SK-N-SH (cell line): Measurements from ENCODE around the gene LMF1. TPM values are rescaled to one million over a fixed set of nuclear protein-coding genes. Genes with fewer than 3 reads are reported as not detected.

Source experiments
- CTCF ChIA-PET: fragments of 300-600, 350-600 bp; formaldehyde crosslinking; extraction: SDS; loops from one replicate; lab custom pipeline; 2021; lab: Yijun Ruan, JAX
- POLR2A ChIA-PET: fragments of 350-600 bp; sonication (Branson Sonifier 250); formaldehyde crosslinking; extraction: SDS; loops from one replicate; lab custom pipeline; 2020; ENCODE audit warnings: antibody characterized with exemption, inconsistent platforms; lab: Yijun Ruan, JAX
- DNase-seq: peaks from one replicate; pipeline ENCODE4 v3.0.0; 2012
- H2AFZ ChIP-seq: fragments of 200-600 bp; sonication (generic); 2 replicates; pipeline ENCODE4 v1.8.1; 2016; ENCODE audit warnings: antibody characterized with exemption, mild to moderate bottlenecking, low read depth
- H3F3A ChIP-seq: fragments of 200-600 bp; sonication (generic); replicated peaks from 2 replicates; pipeline ENCODE3; 2016; ENCODE audit warnings: antibody characterized with exemption, mild to moderate bottlenecking; ENCODE audit not compliant: insufficient read depth
- H3K27ac ChIP-seq, 2 experiments: fragments of 200-500 bp in 1 of 2; fragments of 200-600 bp in 1 of 2; sonication (Bioruptor generic) in 1 of 2; sonication (generic), shearing (Covaris generic) in 1 of 2; 2 replicates each; pipeline versions ENCODE4 v1.5.1 to v1.6.1; 2014 to 2016; ENCODE audit warnings: low read depth in 2 of 2, inconsistent platforms in 1 of 2, low read length in 1 of 2, mild to moderate bottlenecking in 1 of 2, mixed read lengths in 1 of 2
- H3K27me3 ChIP-seq: fragments of 200-600 bp; sonication (generic), shearing (Covaris generic); 2 replicates; pipeline ENCODE4 v1.6.1; 2016; ENCODE audit warnings: mixed run types; ENCODE audit not compliant: insufficient read depth
- H3K36me3 ChIP-seq, 2 experiments: fragments of 200-500 bp in 1 of 2; fragments of 200-600 bp in 1 of 2; sonication (Bioruptor generic) in 1 of 2; sonication (generic) in 1 of 2; replicated peaks in 1 of 2; 2 replicates each; pipeline versions ENCODE3 to v1.5.1; 2014 to 2016; ENCODE audit warnings: low read length in 1 of 2, mild to moderate bottlenecking in 1 of 2; ENCODE audit not compliant: insufficient read depth in 2 of 2, control insufficient read depth in 1 of 2
- H3K4me1 ChIP-seq, 2 experiments: fragments of 200-500 bp in 1 of 2; fragments of 200-600 bp in 1 of 2; sonication (Bioruptor generic) in 1 of 2; sonication (generic), shearing (Covaris generic) in 1 of 2; 2 replicates each; pipeline versions ENCODE4 v1.5.1 to v1.6.1; 2014 to 2016; ENCODE audit warnings: low read depth in 1 of 2, low read length in 1 of 2, mixed run types in 1 of 2; ENCODE audit not compliant: insufficient read depth in 2 of 2, control insufficient read depth in 1 of 2
- H3K4me2 ChIP-seq: fragments of 200-600 bp; sonication (generic), shearing (Covaris generic); 2 replicates; pipeline ENCODE4 v1.6.1; 2017; ENCODE audit warnings: mixed run types
- H3K4me3 ChIP-seq, 2 experiments: fragments of 200-500 bp in 1 of 2; fragments of 200-600 bp in 1 of 2; sonication (Bioruptor generic) in 1 of 2; sonication (generic), shearing (Covaris generic) in 1 of 2; 2 replicates each; pipeline versions ENCODE4 v1.5.1 to v1.8.1; 2014 to 2016; ENCODE audit warnings: low read depth in 2 of 2, inconsistent platforms in 1 of 2, low read length in 1 of 2, mild to moderate bottlenecking in 1 of 2, mixed read lengths in 1 of 2, moderate library complexity in 1 of 2
- H3K79me2 ChIP-seq: fragments of 200-600 bp; sonication (generic); 2 replicates; pipeline ENCODE4 v1.8.1; 2017; ENCODE audit warnings: mild to moderate bottlenecking; ENCODE audit not compliant: insufficient read depth
- H3K9ac ChIP-seq: fragments of 200-600 bp; sonication (generic); 2 replicates; pipeline ENCODE4 v1.6.1; 2017; ENCODE audit warnings: mixed run types
- H3K9me2 ChIP-seq: fragments of 200-600 bp; sonication (generic); 2 replicates; pipeline ENCODE4 v1.6.1; 2017; ENCODE audit warnings: mixed run types
- H3K9me3 ChIP-seq: fragments of 200-600 bp; sonication (generic); 2 replicates; pipeline ENCODE4 v1.6.1; 2017; ENCODE audit warnings: mixed run types, mild to moderate bottlenecking, moderate library complexity
- H4K20me1 ChIP-seq: fragments of 200-600 bp; sonication (generic); 2 replicates; pipeline ENCODE4 v1.6.1; 2017; ENCODE audit warnings: mild to moderate bottlenecking, mixed run types; ENCODE audit not compliant: insufficient read depth
- CHD2 ChIP-seq: fragments of 150-350 bp; IDR thresholded peaks from 2 replicates; pipeline ENCODE4 v1.6.1; 2018; ENCODE audit warnings: low read length; ENCODE audit not compliant: partially characterized antibody
- EZH2phosphoT487 ChIP-seq: fragments of 200-600 bp; sonication (generic); IDR thresholded peaks from 2 replicates; pipeline ENCODE4 v1.6.1; 2017; ENCODE audit warnings: low read depth, mixed run types, mild to moderate bottlenecking, antibody characterized with exemption, moderate library complexity, borderline replicate concordance
- FOSL2 ChIP-seq: IDR thresholded peaks from 2 replicates; pipeline ENCODE4 v1.4.0; 2012; ENCODE audit warnings: low read depth, mild to moderate bottlenecking, moderate library complexity, borderline replicate concordance
- FOXJ3 ChIP-seq: sonication (generic); formaldehyde crosslinking; IDR thresholded peaks from 2 replicates; pipeline ENCODE4 v1.5.1; 2020; ENCODE audit warnings: mild to moderate bottlenecking, missing genetic modification reagents
- FOXM1 ChIP-seq: IDR thresholded peaks from 2 replicates; pipeline ENCODE4 v1.4.0; 2012; ENCODE audit warnings: low read depth, mild to moderate bottlenecking
- GABPA ChIP-seq: IDR thresholded peaks from 2 replicates; pipeline ENCODE4 v1.4.0; 2012; ENCODE audit warnings: low read depth, mild to moderate bottlenecking
- JUND ChIP-seq: IDR thresholded peaks from 2 replicates; pipeline ENCODE4 v1.4.0; 2012
- MEF2A ChIP-seq: IDR thresholded peaks from 2 replicates; pipeline ENCODE4 v1.4.0; 2012; ENCODE audit warnings: low read depth, borderline replicate concordance
- NFIC ChIP-seq: IDR thresholded peaks from 2 replicates; pipeline ENCODE4 v1.4.0; 2012; ENCODE audit warnings: borderline replicate concordance
- NRF1 ChIP-seq: IDR thresholded peaks from 2 replicates; pipeline ENCODE4 v1.6.1; 2012; ENCODE audit warnings: low read depth, mild to moderate bottlenecking, low read length
- POLR2AphosphoS5 ChIP-seq: IDR thresholded peaks from 2 replicates; pipeline ENCODE4 v1.6.1; 2012; ENCODE audit warnings: low read depth, low read length
- RAD21 ChIP-seq: IDR thresholded peaks from 2 replicates; pipeline ENCODE4 v1.6.1; 2012; ENCODE audit warnings: mild to moderate bottlenecking, low read length
- RCOR1 ChIP-seq: fragments of 150-350 bp; IDR thresholded peaks from 2 replicates; pipeline ENCODE4 v1.6.1; 2017; ENCODE audit warnings: antibody characterized with exemption, low read length
- RFX5 ChIP-seq: IDR thresholded peaks from 2 replicates; pipeline ENCODE4 v1.6.1; 2012; ENCODE audit warnings: mild to moderate bottlenecking, improper control_type of control experiment, low read length
- RXRA ChIP-seq: IDR thresholded peaks from 2 replicates; pipeline ENCODE4 v1.4.0; 2012; ENCODE audit warnings: low read depth, mild to moderate bottlenecking, borderline replicate concordance
- SMC3 ChIP-seq: IDR thresholded peaks from 2 replicates; pipeline ENCODE4 v1.6.1; 2012; ENCODE audit warnings: low read depth, low read length, improper control_type of control experiment
- TAF1 ChIP-seq: IDR thresholded peaks from 2 replicates; pipeline ENCODE4 v1.6.1; 2012; ENCODE audit warnings: low read depth, mild to moderate bottlenecking, low read length, moderate library complexity, borderline replicate concordance
- TCF12 ChIP-seq: IDR thresholded peaks from 2 replicates; pipeline ENCODE4 v1.4.0; 2012
- TEAD4 ChIP-seq: IDR thresholded peaks from 2 replicates; pipeline ENCODE4 v1.4.0; 2012; ENCODE audit warnings: mild to moderate bottlenecking, borderline replicate concordance; ENCODE audit not compliant: insufficient read depth
- YY1 ChIP-seq: IDR thresholded peaks from 2 replicates; pipeline ENCODE4 v1.4.0; 2012; ENCODE audit warnings: low read depth, mild to moderate bottlenecking
- WGBS: methylation state at CpG from one replicate; pipeline ENCODE4 v1.1.6; 2017; ENCODE audit warnings: low lambda C conversion rate; 5-methylcytosine and 5-hydroxymethylcytosine counted together
- polyA plus RNA-seq, 3 experiments: library from polyadenylated mRNA; depleted of rRNA; stranded (reverse); fragments of >200 nt; gene quantifications; 2 replicates each; pipeline ENCODE4 v1.2.3, GENCODE V29; 2012
- TF ChIP-seq, protein P1 (sequence below): fragments of 150-350 bp; IDR thresholded peaks from 2 replicates; pipeline ENCODE4 v1.6.1; 2016; ENCODE audit warnings: mild to moderate bottlenecking, low read depth, low read length
- TF ChIP-seq, protein P2 (sequence below): IDR thresholded peaks from 2 replicates; pipeline ENCODE4 v1.4.0; 2012; ENCODE audit warnings: low read depth, borderline replicate concordance
- TF ChIP-seq, protein P3 (sequence below): fragments of 200-600 bp; sonication (generic); IDR thresholded peaks from 2 replicates; pipeline ENCODE4 v1.6.1; 2017; ENCODE audit warnings: antibody characterized with exemption, mild to moderate bottlenecking, moderate library complexity
- TF ChIP-seq, protein P4 (sequence below): IDR thresholded peaks from 2 replicates; pipeline ENCODE4 v1.6.1; 2012; ENCODE audit warnings: mild to moderate bottlenecking, low read depth, low read length, moderate library complexity

The LMF1 gene
- polyA plus RNA-seq, 1 of the 3 experiments (the other 2 are of a cell fraction) = 5.7 TPM

DNA sequence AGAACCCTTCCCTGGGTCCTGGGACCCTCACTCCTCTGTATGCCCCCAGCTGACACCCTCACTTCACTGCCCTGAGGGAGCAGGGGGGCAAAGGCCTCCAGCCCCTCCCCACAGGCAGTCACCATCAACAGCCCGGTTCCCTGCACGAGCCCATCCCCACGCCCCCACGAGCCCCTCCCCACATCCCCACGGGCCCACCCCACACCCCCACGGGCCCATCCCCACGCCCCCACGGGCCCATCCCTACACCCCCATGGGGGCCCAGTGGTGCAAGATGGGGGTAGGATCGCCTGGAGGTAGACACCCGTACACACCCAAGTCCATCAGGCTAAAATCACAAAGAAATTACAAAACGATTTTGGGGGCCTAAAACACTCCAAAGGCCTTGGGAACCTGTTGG is 42.3 kb downstream of the LMF1 start:
- H3K9me3 ChIP-seq = no peaks in the 10 kb centered on the region
- POLR2A ChIA-PET = no interaction called here
- no peaks in the 10 kb centered on the region for H3K27me3 ChIP-seq
- WGBS = 68% methylated on average over 8 of the region's 11 CpGs
- no peaks in the 10 kb centered on the region; a peak in 1 of 4 replicates for H3K4me1 ChIP-seq
- no peaks in the 10 kb centered on the region for H4K20me1 ChIP-seq
- no peak overlapping the region for H3K4me3 ChIP-seq
- no peaks in the 10 kb centered on the region for H3K79me2 ChIP-seq
- no peak overlapping the region for H3K27ac ChIP-seq
- peaks cover 0 to 1% of the 10 kb centered on the region in 2 experiments for H3K36me3 ChIP-seq
- no peaks in the 10 kb centered on the region for H3K9me2 ChIP-seq
- no peak for DNase-seq
- H3F3A ChIP-seq = no peaks in the 10 kb centered on the region
- no peak overlapping the region for H3K9ac ChIP-seq
- H3K4me2 ChIP-seq = no peak overlapping the region
- no peak overlapping the region for H2AFZ ChIP-seq
- CTCF ChIA-PET = no interaction called here
- TF ChIP-seq POLR2AphosphoS5 (no peak), TEAD4 (no peak), MEF2A (no peak), TCF12 (no peak), EZH2phosphoT487 (no peak), RAD21 (no peak), RCOR1 (no peak), NRF1 (no peak), RXRA (no peak), GABPA (no peak), TAF1 (no peak), CHD2 (no peak)

DNA sequence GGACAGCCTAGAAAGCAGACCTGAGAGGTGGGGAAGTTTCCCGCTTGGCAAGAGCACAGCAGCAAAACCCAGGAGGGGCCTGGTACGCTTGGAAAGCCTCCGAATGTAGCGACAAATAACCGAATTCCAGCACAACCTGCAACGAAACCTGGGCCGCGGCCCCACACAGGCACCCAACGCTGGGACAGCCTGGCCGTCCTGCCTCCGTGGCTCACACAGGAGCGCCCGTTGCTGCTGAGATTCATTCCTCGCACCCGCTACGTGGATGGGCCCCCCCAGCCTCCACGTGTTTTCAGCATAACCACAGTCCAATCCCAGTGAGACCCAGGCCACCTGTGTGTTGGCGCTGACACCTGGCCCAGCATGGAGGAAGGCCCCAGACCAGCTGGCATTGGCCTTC is 42.9 kb downstream of the LMF1 start:
- Histone ChIP-seq H3K36me3 (no peaks in the 10 kb centered on the region), H4K20me1 (no peaks in the 10 kb centered on the region), H3K9me2 (no peaks in the 10 kb centered on the region), H3F3A (no peaks in the 10 kb centered on the region), H3K27me3 (no peaks in the 10 kb centered on the region), H3K27ac (no peak overlapping the region), H3K4me1 (no peaks in the 10 kb centered on the region; a peak in 1 of 4 replicates), H2AFZ (no peak overlapping the region), H3K4me3 (no peak overlapping the region), H3K79me2 (no peaks in the 10 kb centered on the region), H3K4me2 (no peak overlapping the region), H3K9me3 (no peaks in the 10 kb centered on the region), H3K9ac (no peak overlapping the region)
- DNase-seq = no peak
- CTCF ChIA-PET = no interaction called here
- 89% methylated on average over 13 of the region's 18 CpGs for WGBS
- POLR2A ChIA-PET = no interaction called here
- TF ChIP-seq FOXJ3 (CRISPR knock-in tag) (no peak), YY1 (no peak), NFIC (no peak), FOXM1 (no peak), SMC3 (no peak), TCF12 (no peak), TEAD4 (no peak), GABPA (no peak), POLR2AphosphoS5 (no peak), JUND (no peak), RFX5 (no peak), FOSL2 (no peak)
- TF ChIP-seq, protein P1, sequence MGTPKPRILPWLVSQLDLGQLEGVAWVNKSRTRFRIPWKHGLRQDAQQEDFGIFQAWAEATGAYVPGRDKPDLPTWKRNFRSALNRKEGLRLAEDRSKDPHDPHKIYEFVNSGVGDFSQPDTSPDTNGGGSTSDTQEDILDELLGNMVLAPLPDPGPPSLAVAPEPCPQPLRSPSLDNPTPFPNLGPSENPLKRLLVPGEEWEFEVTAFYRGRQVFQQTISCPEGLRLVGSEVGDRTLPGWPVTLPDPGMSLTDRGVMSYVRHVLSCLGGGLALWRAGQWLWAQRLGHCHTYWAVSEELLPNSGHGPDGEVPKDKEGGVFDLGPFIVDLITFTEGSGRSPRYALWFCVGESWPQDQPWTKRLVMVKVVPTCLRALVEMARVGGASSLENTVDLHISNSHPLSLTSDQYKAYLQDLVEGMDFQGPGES = no peak
- TF ChIP-seq, protein P2, sequence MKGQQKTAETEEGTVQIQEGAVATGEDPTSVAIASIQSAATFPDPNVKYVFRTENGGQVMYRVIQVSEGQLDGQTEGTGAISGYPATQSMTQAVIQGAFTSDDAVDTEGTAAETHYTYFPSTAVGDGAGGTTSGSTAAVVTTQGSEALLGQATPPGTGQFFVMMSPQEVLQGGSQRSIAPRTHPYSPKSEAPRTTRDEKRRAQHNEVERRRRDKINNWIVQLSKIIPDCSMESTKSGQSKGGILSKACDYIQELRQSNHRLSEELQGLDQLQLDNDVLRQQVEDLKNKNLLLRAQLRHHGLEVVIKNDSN = no peak
- TF ChIP-seq, protein P3, sequence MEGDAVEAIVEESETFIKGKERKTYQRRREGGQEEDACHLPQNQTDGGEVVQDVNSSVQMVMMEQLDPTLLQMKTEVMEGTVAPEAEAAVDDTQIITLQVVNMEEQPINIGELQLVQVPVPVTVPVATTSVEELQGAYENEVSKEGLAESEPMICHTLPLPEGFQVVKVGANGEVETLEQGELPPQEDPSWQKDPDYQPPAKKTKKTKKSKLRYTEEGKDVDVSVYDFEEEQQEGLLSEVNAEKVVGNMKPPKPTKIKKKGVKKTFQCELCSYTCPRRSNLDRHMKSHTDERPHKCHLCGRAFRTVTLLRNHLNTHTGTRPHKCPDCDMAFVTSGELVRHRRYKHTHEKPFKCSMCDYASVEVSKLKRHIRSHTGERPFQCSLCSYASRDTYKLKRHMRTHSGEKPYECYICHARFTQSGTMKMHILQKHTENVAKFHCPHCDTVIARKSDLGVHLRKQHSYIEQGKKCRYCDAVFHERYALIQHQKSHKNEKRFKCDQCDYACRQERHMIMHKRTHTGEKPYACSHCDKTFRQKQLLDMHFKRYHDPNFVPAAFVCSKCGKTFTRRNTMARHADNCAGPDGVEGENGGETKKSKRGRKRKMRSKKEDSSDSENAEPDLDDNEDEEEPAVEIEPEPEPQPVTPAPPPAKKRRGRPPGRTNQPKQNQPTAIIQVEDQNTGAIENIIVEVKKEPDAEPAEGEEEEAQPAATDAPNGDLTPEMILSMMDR = no peak
- TF ChIP-seq, protein P4, sequence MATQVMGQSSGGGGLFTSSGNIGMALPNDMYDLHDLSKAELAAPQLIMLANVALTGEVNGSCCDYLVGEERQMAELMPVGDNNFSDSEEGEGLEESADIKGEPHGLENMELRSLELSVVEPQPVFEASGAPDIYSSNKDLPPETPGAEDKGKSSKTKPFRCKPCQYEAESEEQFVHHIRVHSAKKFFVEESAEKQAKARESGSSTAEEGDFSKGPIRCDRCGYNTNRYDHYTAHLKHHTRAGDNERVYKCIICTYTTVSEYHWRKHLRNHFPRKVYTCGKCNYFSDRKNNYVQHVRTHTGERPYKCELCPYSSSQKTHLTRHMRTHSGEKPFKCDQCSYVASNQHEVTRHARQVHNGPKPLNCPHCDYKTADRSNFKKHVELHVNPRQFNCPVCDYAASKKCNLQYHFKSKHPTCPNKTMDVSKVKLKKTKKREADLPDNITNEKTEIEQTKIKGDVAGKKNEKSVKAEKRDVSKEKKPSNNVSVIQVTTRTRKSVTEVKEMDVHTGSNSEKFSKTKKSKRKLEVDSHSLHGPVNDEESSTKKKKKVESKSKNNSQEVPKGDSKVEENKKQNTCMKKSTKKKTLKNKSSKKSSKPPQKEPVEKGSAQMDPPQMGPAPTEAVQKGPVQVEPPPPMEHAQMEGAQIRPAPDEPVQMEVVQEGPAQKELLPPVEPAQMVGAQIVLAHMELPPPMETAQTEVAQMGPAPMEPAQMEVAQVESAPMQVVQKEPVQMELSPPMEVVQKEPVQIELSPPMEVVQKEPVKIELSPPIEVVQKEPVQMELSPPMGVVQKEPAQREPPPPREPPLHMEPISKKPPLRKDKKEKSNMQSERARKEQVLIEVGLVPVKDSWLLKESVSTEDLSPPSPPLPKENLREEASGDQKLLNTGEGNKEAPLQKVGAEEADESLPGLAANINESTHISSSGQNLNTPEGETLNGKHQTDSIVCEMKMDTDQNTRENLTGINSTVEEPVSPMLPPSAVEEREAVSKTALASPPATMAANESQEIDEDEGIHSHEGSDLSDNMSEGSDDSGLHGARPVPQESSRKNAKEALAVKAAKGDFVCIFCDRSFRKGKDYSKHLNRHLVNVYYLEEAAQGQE = no peak
